PC-9 (cell line): Measurements from ENCODE around the gene CAMKMT. TPM values are rescaled to one million over a fixed set of nuclear protein-coding genes. Genes with fewer than 3 reads are reported as not detected.

Source experiments
- BruUV-seq: library from RNA; stranded (reverse); fragments of 400-500 nt; replicated peaks from 2 replicates; lab custom pipeline; 2021; lab: Mats Ljungman, UMichigan
- CTCF ChIA-PET: fragments of 300-600 bp; sonication (Branson Sonifier 250); formaldehyde crosslinking; loops from one replicate; lab custom pipeline; 2022; ENCODE audit warnings: antibody characterized with exemption; lab: Charles Lee
- POLR2A ChIA-PET: fragments of 300-600 bp; sonication (Branson Sonifier 250); formaldehyde crosslinking; loops from one replicate; lab custom pipeline; 2022; ENCODE audit warnings: antibody characterized with exemption; ENCODE audit not compliant: unreplicated experiment; lab: Charles Lee
- DNase-seq, 2 experiments: peaks; one replicate each; pipeline versions ENCODE4 v3.0.0 to v3.0.0-alpha.2; 2015 to 2022; ENCODE audit warnings: mixed read lengths in 1 of 2
- H2AFZ ChIP-seq: fragments of 200-600 bp; sonication (generic); 2 replicates; pipeline ENCODE4 v1.8.1; 2017; ENCODE audit warnings: antibody characterized with exemption
- H3F3A ChIP-seq: fragments of 200-600 bp; sonication (generic); 2 replicates; pipeline ENCODE4 v1.8.1; 2017; ENCODE audit warnings: antibody characterized with exemption, mild to moderate bottlenecking, low read depth; ENCODE audit not compliant: insufficient read depth
- H3K27ac ChIP-seq: fragments of 200-600 bp; sonication (generic); 2 replicates; pipeline ENCODE4 v1.6.1; 2016; ENCODE audit warnings: mixed run types
- H3K27me3 ChIP-seq: fragments of 200-600 bp; sonication (generic); 2 replicates; pipeline ENCODE4 v1.6.1; 2016; ENCODE audit warnings: low read depth, mixed run types; ENCODE audit not compliant: insufficient read depth
- H3K36me3 ChIP-seq: fragments of 200-600 bp; sonication (generic); 2 replicates; pipeline ENCODE4 v1.6.1; 2016; ENCODE audit warnings: low read depth, mixed run types
- H3K4me1 ChIP-seq: fragments of 200-600 bp; sonication (generic); replicated peaks from 2 replicates; pipeline ENCODE4 v1.6.1; 2016; ENCODE audit warnings: mixed run types; ENCODE audit not compliant: insufficient read depth
- H3K4me2 ChIP-seq: fragments of 200-600 bp; sonication (generic); 2 replicates; pipeline ENCODE4 v1.6.1; 2017; ENCODE audit warnings: mixed run types
- H3K4me3 ChIP-seq: fragments of 200-600 bp; sonication (generic); 2 replicates; pipeline ENCODE4 v1.6.1; 2016; ENCODE audit warnings: mixed run types
- H3K79me2 ChIP-seq: fragments of 200-600 bp; sonication (generic); 2 replicates; pipeline ENCODE4 v1.6.1; 2017; ENCODE audit warnings: low read depth, mixed run types
- H3K9me2 ChIP-seq: fragments of 200-600 bp; sonication (generic); 2 replicates; pipeline ENCODE4 v1.8.1; 2017; ENCODE audit warnings: mild to moderate bottlenecking; ENCODE audit not compliant: insufficient read depth
- H3K9me3 ChIP-seq: fragments of 200-600 bp; sonication (generic); 2 replicates; pipeline ENCODE4 v1.8.1; 2016; ENCODE audit warnings: low read depth; ENCODE audit not compliant: insufficient read depth
- H4K20me1 ChIP-seq: fragments of 200-600 bp; sonication (generic); 2 replicates; pipeline ENCODE4 v1.8.1; 2017; ENCODE audit not compliant: insufficient read depth
- EZH2 ChIP-seq: fragments of 200-600 bp; sonication (generic); IDR thresholded peaks from 2 replicates; pipeline ENCODE4 v1.8.0; 2017; ENCODE audit warnings: antibody characterized with exemption, low read depth
- intact Hi-C: fragments of 100-400 bp; cut with micrococcal nuclease; formaldehyde crosslinking; loops from one replicate; pipeline ENCODE4 v1.10.0; 2022; ENCODE audit not compliant: unreplicated experiment
- total RNA-seq: library from RNA; stranded (reverse); gene quantifications from 2 replicates; pipeline ENCODE4 v1.2.3, GENCODE V29; 2021
- TF ChIP-seq, protein P1 (sequence below): fragments of 200-600 bp; sonication (generic); conservative IDR thresholded peaks from 2 replicates; pipeline ENCODE4 v1.6.1; 2017; ENCODE audit warnings: mixed run types, antibody characterized with exemption, mild to moderate bottlenecking, moderate library complexity

Gene CAMKMT
- total RNA-seq, 1 experiment from 2014 or later: 17.9 TPM

DNA sequence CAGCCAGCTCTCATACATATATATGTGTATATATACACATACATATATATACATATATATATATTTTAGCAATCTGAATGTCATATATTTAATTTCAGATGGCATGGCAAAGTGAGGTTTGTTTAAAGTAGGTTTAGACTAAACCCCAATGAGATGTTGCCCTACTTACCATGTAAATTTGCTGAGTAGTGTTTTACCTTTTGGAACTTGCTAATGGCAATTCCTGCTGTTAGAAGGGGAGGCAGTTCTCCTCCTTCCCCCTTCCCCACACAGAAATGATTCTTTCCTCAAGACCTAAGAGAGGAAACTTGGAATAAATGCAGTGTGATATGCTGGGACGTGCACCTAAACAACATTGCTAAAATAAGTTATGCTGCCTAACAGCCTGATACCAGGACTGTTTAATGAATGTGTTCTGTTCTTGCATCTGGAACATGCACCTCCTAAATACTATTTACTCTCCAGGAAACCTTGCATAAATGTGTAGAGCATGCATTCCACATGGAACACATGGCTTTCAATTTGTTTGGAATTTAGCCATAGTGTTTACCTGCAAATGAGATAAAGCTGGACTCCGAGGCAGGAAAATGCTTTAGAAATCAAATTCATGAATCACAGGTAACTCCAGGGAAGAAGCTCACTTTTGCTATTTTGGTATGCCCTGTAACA, 326.8 kb downstream of the CAMKMT start:
- no peaks in the 10 kb centered on the region for H3K79me2 ChIP-seq
- H3K36me3 ChIP-seq: no peaks in the 10 kb centered on the region
- intact Hi-C loops: no loop called here
- DNase-seq: no peak
- no peak overlapping the region for H3K4me3 ChIP-seq
- H3K4me2 ChIP-seq: no peak overlapping the region
- no peaks in the 10 kb centered on the region for H3K27me3 ChIP-seq
- no peaks in the 10 kb centered on the region for H3F3A ChIP-seq
- no peaks in the 10 kb centered on the region for H3K9me3 ChIP-seq
- no peaks in the 10 kb centered on the region for H4K20me1 ChIP-seq
- no peaks in the 10 kb centered on the region for H3K9me2 ChIP-seq
- CTCF ChIA-PET: no interaction called here
- H2AFZ ChIP-seq: no peak overlapping the region
- H3K4me1 ChIP-seq: peaks cover 7% of the 10 kb centered on the region; the same call in 1 of the 2 replicates
- no peak overlapping the region for H3K27ac ChIP-seq
- no peak for TF ChIP-seq EZH2
- no TSS peak for BruUV-seq
- POLR2A ChIA-PET: no interaction called here

DNA sequence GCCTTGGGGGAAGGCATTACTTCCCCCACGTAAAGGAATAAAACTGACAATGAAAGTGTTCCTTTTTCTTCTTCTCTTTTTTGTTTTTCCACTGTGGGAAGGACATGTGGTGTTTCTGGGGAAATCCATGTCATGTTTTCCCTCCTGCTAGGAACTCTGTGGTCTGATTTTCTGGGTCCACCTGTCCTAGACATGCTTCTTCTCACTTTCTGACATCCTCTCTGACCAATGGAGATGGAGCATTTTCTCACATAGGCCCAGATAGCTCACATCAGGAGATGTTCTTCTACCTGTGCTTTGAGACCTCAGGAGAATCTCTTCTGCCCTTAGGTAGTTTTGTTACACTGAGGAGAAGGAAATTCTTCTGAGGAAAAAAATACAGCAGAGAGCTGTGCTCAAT, 327.8 kb downstream of the CAMKMT start:
- H3K36me3 ChIP-seq: no peaks in the 10 kb centered on the region
- intact Hi-C loops: no loop called here
- H3K4me3 ChIP-seq: no peak overlapping the region
- H3K27me3 ChIP-seq: no peaks in the 10 kb centered on the region
- H4K20me1 ChIP-seq: no peaks in the 10 kb centered on the region
- no peak overlapping the region for H2AFZ ChIP-seq
- no peaks in the 10 kb centered on the region for H3K79me2 ChIP-seq
- POLR2A ChIA-PET: no interaction called here
- no peak overlapping the region for H3K4me2 ChIP-seq
- CTCF ChIA-PET: no interaction called here
- BruUV-seq: no TSS peak
- no peaks in the 10 kb centered on the region for H3K9me2 ChIP-seq
- no peak overlapping the region for H3K27ac ChIP-seq
- H3K9me3 ChIP-seq: no peaks in the 10 kb centered on the region
- no peak for DNase-seq
- no peaks in the 10 kb centered on the region for H3F3A ChIP-seq
- TF ChIP-seq EZH2: no peak
- TF ChIP-seq, protein P1, sequence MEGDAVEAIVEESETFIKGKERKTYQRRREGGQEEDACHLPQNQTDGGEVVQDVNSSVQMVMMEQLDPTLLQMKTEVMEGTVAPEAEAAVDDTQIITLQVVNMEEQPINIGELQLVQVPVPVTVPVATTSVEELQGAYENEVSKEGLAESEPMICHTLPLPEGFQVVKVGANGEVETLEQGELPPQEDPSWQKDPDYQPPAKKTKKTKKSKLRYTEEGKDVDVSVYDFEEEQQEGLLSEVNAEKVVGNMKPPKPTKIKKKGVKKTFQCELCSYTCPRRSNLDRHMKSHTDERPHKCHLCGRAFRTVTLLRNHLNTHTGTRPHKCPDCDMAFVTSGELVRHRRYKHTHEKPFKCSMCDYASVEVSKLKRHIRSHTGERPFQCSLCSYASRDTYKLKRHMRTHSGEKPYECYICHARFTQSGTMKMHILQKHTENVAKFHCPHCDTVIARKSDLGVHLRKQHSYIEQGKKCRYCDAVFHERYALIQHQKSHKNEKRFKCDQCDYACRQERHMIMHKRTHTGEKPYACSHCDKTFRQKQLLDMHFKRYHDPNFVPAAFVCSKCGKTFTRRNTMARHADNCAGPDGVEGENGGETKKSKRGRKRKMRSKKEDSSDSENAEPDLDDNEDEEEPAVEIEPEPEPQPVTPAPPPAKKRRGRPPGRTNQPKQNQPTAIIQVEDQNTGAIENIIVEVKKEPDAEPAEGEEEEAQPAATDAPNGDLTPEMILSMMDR: no peak
- peaks cover 7% of the 10 kb centered on the region; the same call in 1 of the 2 replicates for H3K4me1 ChIP-seq

DNA sequence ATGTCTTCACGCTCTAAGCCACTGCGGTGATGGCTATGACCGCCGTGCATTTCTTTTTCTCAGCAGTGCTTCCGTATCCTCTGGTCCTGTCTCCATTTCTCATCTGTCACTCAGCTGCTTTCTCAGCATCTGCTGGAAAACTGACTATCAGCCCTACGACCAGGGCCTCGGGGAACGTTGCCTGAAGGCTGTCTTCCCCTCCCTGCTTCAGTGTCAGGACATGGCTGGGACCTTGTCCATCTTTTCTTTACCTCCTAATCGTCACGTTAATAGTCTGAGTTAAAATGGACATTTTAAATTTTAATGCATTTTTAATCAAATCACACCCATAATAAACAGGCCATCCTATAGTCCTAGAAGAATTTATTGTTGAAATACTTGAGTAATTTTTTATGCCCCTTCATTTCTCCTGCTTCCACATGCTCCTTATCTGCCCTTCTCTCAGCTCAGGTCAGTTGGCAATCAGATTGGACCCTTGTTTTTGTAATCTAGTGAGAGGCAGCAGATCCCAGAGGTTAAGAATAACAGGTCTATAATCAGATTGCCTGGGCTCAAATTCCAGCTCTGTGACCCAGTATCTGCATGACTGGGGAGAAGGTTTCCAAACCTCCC, 329.5 kb downstream of the CAMKMT start:
- H2AFZ ChIP-seq: no peak overlapping the region
- no peaks in the 10 kb centered on the region for H3K27me3 ChIP-seq
- no peak overlapping the region for H3K4me2 ChIP-seq
- H3K27ac ChIP-seq: no peak overlapping the region
- intact Hi-C loops: no loop called here
- H3K36me3 ChIP-seq: no peaks in the 10 kb centered on the region
- POLR2A ChIA-PET: no interaction called here
- no peaks in the 10 kb centered on the region for H4K20me1 ChIP-seq
- no peak for DNase-seq
- no peaks in the 10 kb centered on the region for H3K9me2 ChIP-seq
- no peak for TF ChIP-seq EZH2
- no peaks in the 10 kb centered on the region for H3K79me2 ChIP-seq
- no peak overlapping the region for H3K4me3 ChIP-seq
- H3K4me1 ChIP-seq: peaks cover 7% of the 10 kb centered on the region; the same call in 1 of the 2 replicates
- no TSS peak for BruUV-seq
- no peaks in the 10 kb centered on the region for H3F3A ChIP-seq
- CTCF ChIA-PET: no interaction called here
- H3K9me3 ChIP-seq: no peaks in the 10 kb centered on the region

DNA sequence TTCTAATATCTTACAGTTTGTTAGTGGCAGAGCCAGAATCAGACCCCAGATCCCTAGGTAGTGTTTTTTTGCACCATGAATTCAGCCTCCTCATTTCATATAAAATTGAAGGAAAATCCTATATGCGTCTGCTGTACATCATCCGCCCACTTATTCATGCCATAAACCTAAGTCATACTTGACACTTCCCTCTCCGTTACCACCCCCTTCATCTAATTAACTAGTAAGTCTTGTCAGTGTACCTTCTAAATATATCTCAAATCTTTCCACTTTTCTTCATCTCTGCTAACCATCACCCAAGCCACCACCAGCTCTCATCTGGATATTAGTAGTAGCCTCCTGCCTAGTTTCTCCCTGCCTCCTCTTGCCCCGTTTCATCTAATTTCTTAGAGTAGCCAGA, 331.1 kb downstream of the CAMKMT start:
- no peaks in the 10 kb centered on the region for H3K27me3 ChIP-seq
- POLR2A ChIA-PET: no interaction called here
- TF ChIP-seq EZH2: no peak
- TF ChIP-seq, protein P1: no peak
- BruUV-seq: no TSS peak
- H3K79me2 ChIP-seq: no peaks in the 10 kb centered on the region
- no peaks in the 10 kb centered on the region for H3K9me3 ChIP-seq
- CTCF ChIA-PET: no interaction called here
- no peaks in the 10 kb centered on the region for H3K9me2 ChIP-seq
- no peak for DNase-seq
- intact Hi-C loops: no loop called here
- no peak overlapping the region for H3K27ac ChIP-seq
- H3F3A ChIP-seq: no peaks in the 10 kb centered on the region
- no peak overlapping the region for H3K4me2 ChIP-seq
- no peaks in the 10 kb centered on the region for H3K4me1 ChIP-seq
- no peak overlapping the region for H2AFZ ChIP-seq
- no peaks in the 10 kb centered on the region for H3K36me3 ChIP-seq
- H3K4me3 ChIP-seq: no peak overlapping the region
- H4K20me1 ChIP-seq: no peaks in the 10 kb centered on the region
